Activated T-helper 2 cell treated with anti-CD3 and anti-CD28 coated beads, Interferon-gamma antibody, Interleukin-2, Interleukin-4, amounts not matched to agents 10 μg/mL and 5 μg/mL and 100 μg/mL, durations not matched to agents 14 hours and 24 hours and 36 hours (primary cell): ENCODE data around the gene CCNI. TPM values are rescaled to one million over a fixed set of nuclear protein-coding genes. Genes with fewer than 3 reads are reported as not detected.
"Not testable (repeated sequence)": the region's sequence is repeated elsewhere in the genome, so short reads cannot be mapped to it uniquely, and the experiment has no call there.

Experiments
- DNase-seq: peaks from one replicate; pipeline ENCODE4 v3.0.0; 2021; ENCODE audit warnings: low spot score
- H3K27ac Mint-ChIP-seq: one replicate; pipeline ENCODE4 v1.8.0; 2021; ENCODE audit warnings: mixed read lengths
- H3K27me3 Mint-ChIP-seq: one replicate; pipeline ENCODE4 v1.8.0; 2021; ENCODE audit warnings: low read depth, mixed read lengths
- H3K36me3 Mint-ChIP-seq: one replicate; pipeline ENCODE4 v1.8.0; 2021; ENCODE audit warnings: low read depth, mixed read lengths
- H3K4me1 Mint-ChIP-seq: one replicate; pipeline ENCODE4 v1.8.0; 2021; ENCODE audit warnings: low read depth, mixed read lengths
- H3K4me3 Mint-ChIP-seq: one replicate; pipeline ENCODE4 v1.8.0; 2021; ENCODE audit warnings: low read depth, mild to moderate bottlenecking, moderate library complexity, mixed read lengths
- H3K9me3 Mint-ChIP-seq: one replicate; pipeline ENCODE4 v1.8.0; 2021; ENCODE audit warnings: mixed read lengths
- intact Hi-C: fragments of 100-400 bp; cut with micrococcal nuclease; formaldehyde crosslinking; loops from one replicate; pipeline ENCODE4 v1.15.1; 2023
- total RNA-seq: library from RNA; stranded (reverse); gene quantifications from 2 replicates; pipeline ENCODE4 v1.2.3, GENCODE V29; 2022

CCNI gene
- total RNA-seq, 1 donor from 2014 or later: 321 TPM

DNA sequence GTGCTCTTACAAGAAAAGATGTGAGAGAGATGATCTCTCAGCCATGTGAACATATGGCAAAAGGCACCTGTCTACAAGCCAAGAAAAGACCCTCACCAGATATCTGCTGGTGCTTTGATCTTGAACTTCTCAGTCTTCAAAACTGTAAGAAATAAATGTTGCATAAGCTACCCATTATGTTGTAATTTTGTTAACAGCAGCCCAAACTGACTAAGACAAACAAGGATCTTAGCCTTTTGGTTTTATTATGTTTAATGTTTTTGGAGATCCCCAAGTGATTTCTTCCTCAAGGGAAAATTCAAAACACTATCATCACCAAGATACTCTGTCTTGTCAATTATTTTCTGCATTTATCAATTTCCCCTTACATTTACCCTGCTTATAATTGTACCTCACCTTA lies 21.8 kb upstream of the CCNI start:
- Mint-ChIP-seq H3K9me3 (no peaks in the 10 kb centered on the region), H3K36me3 (no peaks in the 10 kb centered on the region), H3K4me3 (no peak overlapping the region), H3K4me1 (peaks cover 30% of the 10 kb centered on the region), H3K27me3 (peaks cover 6% of the 10 kb centered on the region), H3K27ac (no peak overlapping the region)
- no peak for DNase-seq
- intact Hi-C loops: loop anchor here (5.0 kb wide), 1 partner anchor 60 kb away; the partner anchor contains the start of gene CCNG2

DNA sequence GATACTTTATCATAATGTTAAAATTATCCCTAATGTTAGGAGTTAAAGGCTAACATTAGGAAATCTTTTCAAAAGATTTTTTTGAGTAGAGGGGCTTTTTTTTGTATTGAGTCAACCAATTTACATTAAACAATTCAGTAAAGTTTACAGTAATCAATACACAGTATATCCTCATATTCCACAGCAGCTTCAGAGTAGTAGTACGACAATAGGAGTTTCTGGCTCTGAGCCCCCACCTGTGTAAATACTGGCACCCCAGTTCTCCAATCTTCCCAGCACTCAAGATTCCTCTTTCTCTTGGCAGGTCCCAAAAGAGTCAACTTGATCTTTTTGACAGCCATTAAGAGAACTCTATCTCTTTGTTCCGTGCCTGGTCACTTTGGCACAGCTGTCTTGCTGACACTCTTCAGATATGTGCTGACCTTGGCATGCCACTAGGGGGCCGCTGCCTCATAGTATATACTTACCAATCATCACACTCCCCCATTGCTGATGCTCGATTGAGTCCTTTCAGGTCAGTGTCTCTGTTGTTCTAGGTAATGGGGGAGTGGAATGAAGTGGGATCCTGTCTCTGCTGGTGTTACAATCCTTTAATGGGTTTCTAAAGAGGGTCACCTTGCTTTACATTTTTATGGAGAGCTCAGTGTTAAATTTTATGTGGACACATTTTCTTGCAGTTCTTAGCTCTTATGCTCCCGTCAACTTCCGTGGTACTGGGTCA lies 19.5 kb upstream of the CCNI start:
- peaks cover 25% of the 10 kb centered on the region for H3K4me1 Mint-ChIP-seq
- intact Hi-C loops: loop anchor here (1.0 to 5.0 kb wide), 3 partner anchors 19 to 108 kb away; partner anchors contain the start of gene CCNG2

DNA sequence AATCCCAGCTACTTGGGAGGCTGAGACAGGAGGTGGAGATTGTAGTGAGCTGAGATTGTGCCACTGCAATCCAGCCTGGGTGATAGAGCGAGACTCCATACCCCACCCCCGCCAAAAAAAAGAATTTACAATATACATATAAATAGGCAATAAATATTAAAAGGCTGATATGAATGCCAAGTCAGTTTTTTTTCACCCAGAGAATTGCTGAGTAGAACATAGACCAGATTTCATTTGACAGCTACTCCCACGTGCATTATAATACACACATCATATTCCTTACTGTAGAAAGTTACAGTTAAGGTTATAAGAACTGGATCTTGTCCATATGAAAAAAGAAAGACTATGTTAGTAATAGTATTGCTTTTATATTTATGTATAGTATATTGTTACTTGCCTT lies 18.7 kb upstream of the CCNI start:
- Mint-ChIP-seq H3K27me3 (peaks cover 6% of the 10 kb centered on the region), H3K4me3 (no peak overlapping the region), H3K27ac (no peak overlapping the region), H3K9me3 (no peaks in the 10 kb centered on the region), H3K4me1 (peaks cover 20% of the 10 kb centered on the region), H3K36me3 (no peaks in the 10 kb centered on the region)
- DNase-seq: no peak
- intact Hi-C loops: no loop called here

More for the DNA sequence above, 19.5 kb upstream of the CCNI start:
- H3K27ac Mint-ChIP-seq: no peak overlapping the region
- peaks cover 6% of the 10 kb centered on the region for H3K27me3 Mint-ChIP-seq
- H3K4me3 Mint-ChIP-seq: no peak overlapping the region
- H3K36me3 Mint-ChIP-seq: no peaks in the 10 kb centered on the region
- H3K9me3 Mint-ChIP-seq: no peaks in the 10 kb centered on the region
- peak; percentile 55 for DNase-seq

DNA sequence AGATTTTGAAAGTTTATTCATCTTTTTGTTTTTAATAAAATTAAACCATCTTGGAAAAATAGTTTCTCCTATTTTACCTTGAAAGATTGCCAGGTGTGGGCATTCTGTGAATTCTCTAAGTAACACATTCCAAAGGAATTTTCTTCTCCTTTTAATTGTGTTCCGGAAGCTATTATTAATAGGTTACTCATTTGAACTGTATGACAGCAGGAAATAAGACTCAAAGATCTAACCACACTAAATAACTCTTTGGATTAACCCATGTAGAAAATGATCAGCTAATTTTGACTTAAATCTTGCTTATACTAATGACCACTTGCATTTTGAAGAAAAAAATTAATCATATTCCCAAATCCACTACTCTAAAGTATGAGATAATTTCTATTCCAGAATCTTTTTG lies 17.6 kb upstream of the CCNI start:
- H3K4me1 Mint-ChIP-seq: peaks cover 18% of the 10 kb centered on the region
- peaks cover 3% of the 10 kb centered on the region for H3K27me3 Mint-ChIP-seq
- peaks cover 2% of the 10 kb centered on the region for H3K36me3 Mint-ChIP-seq
- H3K4me3 Mint-ChIP-seq: no peak overlapping the region
- intact Hi-C loops: no loop called here
- H3K27ac Mint-ChIP-seq: no peak overlapping the region
- H3K9me3 Mint-ChIP-seq: no peaks in the 10 kb centered on the region
- no peak for DNase-seq

DNA sequence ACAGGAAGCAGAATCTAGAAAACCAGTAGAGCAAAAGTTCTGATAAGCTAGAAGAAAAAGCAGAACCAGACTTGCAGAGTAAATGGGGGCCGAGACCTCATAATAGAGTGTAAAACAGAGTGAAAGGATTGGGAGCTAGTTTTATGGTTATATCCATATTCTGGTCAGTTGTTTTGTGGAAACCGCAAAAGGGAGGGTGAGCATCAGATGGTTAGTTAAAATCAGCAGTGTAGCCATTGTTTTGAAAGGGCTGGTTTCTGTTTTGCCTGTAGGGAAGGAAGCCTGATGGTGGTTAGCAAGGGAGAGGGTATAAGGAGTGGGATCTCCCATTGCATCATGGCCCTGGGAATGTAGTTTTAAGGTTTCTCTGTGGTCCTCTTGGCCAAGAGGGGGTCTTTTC lies 17.2 kb upstream of the CCNI start:
- Mint-ChIP-seq H3K4me1 (peaks cover 16% of the 10 kb centered on the region), H3K9me3 (no peaks in the 10 kb centered on the region), H3K36me3 (peaks cover 2% of the 10 kb centered on the region), H3K27me3 (peaks cover 2% of the 10 kb centered on the region), H3K4me3 (no peak overlapping the region), H3K27ac (no peak overlapping the region)
- intact Hi-C loops: no loop called here
- DNase-seq: no peak

DNA sequence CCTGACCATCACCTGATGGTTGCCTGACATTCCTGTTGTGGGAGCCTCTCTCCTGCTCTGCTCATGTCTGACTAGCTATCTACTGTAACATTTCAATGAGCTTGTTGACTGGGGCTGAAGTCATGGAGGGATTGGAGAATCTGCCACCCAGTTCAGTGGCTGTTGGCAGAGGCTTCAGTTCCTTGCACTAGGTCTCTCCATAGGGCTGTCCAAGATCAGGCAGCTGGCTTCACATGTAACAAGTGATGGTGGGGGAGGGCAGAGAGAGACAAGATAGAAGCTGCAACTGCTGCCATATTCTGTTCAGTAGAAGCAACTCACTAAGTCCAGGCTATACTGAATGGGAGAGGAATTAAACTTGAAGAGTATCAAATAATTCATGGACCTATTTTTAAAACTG lies 14.1 kb upstream of the CCNI start:
- H3K4me1 Mint-ChIP-seq: peaks cover 8% of the 10 kb centered on the region
- no peaks in the 10 kb centered on the region for H3K9me3 Mint-ChIP-seq
- H3K4me3 Mint-ChIP-seq: no peak overlapping the region
- intact Hi-C loops: no loop called here
- peaks cover 2% of the 10 kb centered on the region for H3K27me3 Mint-ChIP-seq
- H3K27ac Mint-ChIP-seq: no peak overlapping the region
- no peak for DNase-seq
- H3K36me3 Mint-ChIP-seq: peaks cover 10% of the 10 kb centered on the region

DNA sequence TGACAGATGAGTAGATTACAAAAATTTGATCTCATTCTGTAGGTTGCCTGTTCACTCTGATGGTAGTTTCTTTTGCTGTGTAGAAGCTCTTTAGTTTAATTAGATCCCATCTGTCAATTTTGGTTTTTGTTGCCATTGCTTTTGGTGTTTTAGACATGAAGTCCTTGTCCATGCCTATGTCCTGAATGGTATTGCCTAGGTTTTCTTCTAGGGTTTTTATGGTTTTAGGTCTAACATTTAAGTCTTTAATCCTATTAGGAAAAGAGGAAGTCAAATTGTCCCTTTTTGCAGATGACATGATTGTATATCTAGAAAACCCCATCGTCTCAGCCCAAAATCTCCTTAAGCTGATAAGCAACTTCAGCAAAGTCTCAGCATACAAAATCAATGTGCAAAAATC lies 11.2 kb upstream of the CCNI start:
- H3K9me3 Mint-ChIP-seq, intact Hi-C loops, H3K36me3 Mint-ChIP-seq, H3K4me1 Mint-ChIP-seq, H3K4me3 Mint-ChIP-seq, H3K27ac Mint-ChIP-seq, H3K27me3 Mint-ChIP-seq, DNase-seq: not testable (repeated sequence)

DNA sequence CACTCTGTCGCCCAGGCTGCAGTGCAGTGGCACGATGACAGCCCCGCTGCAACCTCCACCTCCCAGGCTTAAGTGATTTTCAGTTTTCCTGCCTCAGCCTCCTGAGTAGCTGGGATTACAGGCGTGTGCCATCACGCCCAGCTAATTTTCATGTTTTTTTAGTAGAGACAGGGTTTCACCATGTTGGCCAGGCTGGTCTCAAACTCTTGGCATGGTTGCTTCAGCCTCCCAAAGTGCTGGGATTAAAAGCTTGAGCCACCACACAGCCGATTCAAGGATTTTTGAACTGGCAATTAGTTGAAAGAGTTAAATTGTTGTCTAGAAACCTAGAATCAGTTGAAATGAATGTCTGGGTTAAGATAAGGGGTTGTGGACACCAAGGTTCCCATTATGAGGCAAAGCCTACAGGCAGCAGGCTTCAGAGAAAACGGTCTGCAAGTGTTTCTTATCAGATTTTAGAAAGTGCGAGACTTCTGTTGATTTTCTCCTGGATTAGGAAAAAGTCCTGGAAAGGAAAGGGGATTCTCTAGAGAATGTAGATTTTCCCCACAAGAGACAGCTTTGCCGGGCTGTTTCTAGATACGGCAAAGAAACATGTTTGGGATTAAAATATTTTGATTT lies 8.3 kb upstream of the CCNI start:
- H3K9me3 Mint-ChIP-seq: no peaks in the 10 kb centered on the region
- H3K4me1 Mint-ChIP-seq: peaks cover 10% of the 10 kb centered on the region
- DNase-seq: no peak
- H3K27me3 Mint-ChIP-seq: no peaks in the 10 kb centered on the region
- intact Hi-C loops: no loop called here
- H3K4me3 Mint-ChIP-seq: no peak overlapping the region
- H3K36me3 Mint-ChIP-seq: peaks cover 22% of the 10 kb centered on the region
- no peak overlapping the region for H3K27ac Mint-ChIP-seq

DNA sequence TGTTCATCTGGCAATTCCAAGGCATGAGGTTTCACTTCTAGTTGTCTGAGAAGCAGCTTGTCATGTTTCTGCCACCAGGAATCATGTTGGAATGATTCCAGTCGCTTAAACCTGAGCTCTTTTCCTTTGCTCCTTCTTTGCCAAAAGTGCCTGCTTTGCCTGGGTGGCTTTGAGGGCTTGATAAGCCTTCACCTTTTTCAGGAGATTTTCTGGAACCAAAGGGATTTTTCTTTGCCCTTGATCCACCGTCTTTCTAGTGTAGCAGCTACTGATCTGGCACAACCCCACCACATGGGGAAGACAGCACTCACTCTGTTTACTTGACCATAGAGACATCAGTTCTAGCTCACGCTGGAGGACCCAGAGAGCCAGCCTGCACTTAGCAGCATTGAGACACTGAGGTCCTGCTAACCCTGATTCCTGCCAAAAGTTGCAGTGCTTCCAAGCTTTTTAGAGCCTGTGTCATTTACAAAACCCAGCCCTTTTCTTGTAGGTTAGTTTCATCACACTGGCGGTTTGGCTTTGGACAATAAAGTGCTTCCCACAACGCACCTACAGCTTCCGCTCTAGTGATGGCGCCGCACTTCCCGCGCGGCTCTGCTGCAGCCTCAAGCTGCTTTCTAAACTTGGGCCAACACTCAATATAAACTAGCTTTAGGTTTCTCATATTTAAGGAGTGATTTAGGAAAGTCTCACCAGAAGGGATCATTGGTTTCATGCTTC lies 7.3 kb upstream of the CCNI start:
- peaks cover 25% of the 10 kb centered on the region for H3K36me3 Mint-ChIP-seq
- no peaks in the 10 kb centered on the region for H3K9me3 Mint-ChIP-seq
- intact Hi-C loops: no loop called here

DNA sequence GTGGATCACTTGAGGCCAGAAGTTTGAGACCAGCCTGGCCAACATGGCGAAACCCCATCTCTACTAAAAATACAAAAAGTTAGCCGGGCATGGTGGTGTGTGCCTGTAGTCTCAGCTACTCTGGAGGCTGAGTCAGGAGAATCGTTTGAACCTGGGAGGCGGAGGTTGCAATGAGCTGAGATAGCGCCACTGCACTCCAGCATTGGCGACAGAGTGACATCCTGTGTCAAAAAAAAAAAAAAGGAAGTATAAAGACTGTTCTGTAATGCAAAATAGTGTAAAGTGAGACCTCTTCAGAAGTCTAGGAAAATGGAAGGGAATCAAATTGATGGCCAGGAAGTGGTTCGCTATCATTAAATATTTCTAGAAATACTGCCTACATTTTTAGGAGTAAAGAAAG lies 5.0 kb upstream of the CCNI start:
- H3K4me3 Mint-ChIP-seq: not testable (repeated sequence)

More for the DNA sequence above, 7.3 kb upstream of the CCNI start:
- Mint-ChIP-seq H3K27ac (no peak overlapping the region), H3K4me1 (peaks cover 14% of the 10 kb centered on the region), H3K4me3 (no peak overlapping the region), H3K27me3 (no peaks in the 10 kb centered on the region)
- no peak for DNase-seq

DNA sequence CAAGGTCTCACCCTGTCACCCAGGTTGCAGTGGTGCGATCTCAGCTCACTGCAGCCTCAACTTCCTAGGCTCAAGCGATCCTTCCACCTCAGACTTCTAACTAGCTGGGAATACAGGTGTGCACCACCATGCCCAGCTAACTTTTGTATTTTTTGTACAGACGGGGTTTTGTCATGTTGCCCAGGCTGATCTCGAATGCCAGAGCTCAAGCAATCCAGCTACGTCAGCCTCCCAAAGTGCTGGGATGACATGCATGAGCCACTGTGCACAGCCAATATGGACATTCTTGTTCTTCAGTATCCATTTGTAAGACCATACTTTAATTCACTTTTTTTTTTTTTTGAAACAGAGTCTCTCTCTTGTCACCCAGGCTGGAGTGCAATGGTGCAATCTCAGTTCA lies 3.5 kb upstream of the CCNI start:
- Mint-ChIP-seq H3K36me3 (peaks cover 19% of the 10 kb centered on the region), H3K4me1 (peaks cover 31% of the 10 kb centered on the region), H3K9me3 (no peaks in the 10 kb centered on the region), H3K4me3 (no peak overlapping the region), H3K27me3 (no peaks in the 10 kb centered on the region), H3K27ac (no peak overlapping the region)
- DNase-seq: no peak
- intact Hi-C loops: loop anchor here (5.0 to 10.0 kb wide), 2 partner anchors 934 to 1407 kb away; partner anchors contain the start of genes G3BP2 and NUP54

More for the DNA sequence above, 5.0 kb upstream of the CCNI start:
- DNase-seq, intact Hi-C loops, H3K27ac Mint-ChIP-seq, H3K27me3 Mint-ChIP-seq, H3K9me3 Mint-ChIP-seq: not testable (repeated sequence)
- Mint-ChIP-seq H3K4me1 (peaks cover 29% of the 10 kb centered on the region), H3K36me3 (peaks cover 23% of the 10 kb centered on the region)

DNA sequence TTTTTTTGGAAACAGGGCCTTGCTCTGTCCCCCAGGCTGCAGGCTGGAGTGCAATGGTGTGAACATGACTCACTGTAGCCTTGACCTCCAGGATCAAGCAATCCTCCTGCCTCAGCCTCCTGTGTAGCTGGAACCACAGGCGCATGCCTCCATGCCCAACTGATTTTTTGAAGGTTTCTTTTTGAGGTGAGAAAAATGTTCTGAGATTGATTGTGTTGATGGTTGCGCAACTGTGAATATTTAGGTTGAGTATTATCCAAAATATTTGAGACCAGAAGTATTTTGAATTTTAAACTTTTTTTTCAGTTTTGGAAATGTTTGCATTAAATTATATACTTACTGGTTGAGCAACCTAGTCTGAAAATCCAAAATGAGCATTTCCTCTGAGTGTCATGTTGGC lies 2.6 kb upstream of the CCNI start:
- no peak overlapping the region for H3K4me3 Mint-ChIP-seq
- no peak for DNase-seq
- intact Hi-C loops: loop anchor here (5.0 to 10.0 kb wide), 2 partner anchors 934 to 1406 kb away; partner anchors contain the start of genes G3BP2 and NUP54
- peaks cover 19% of the 10 kb centered on the region for H3K36me3 Mint-ChIP-seq
- no peak overlapping the region for H3K27ac Mint-ChIP-seq
- H3K27me3 Mint-ChIP-seq: no peaks in the 10 kb centered on the region
- H3K9me3 Mint-ChIP-seq: no peaks in the 10 kb centered on the region
- peaks cover 31% of the 10 kb centered on the region for H3K4me1 Mint-ChIP-seq
